Measurements from ENCODE around the gene OCRL. TPM values are rescaled to one million over a fixed set of nuclear protein-coding genes. Genes with fewer than 3 reads are reported as not detected.

Gene OCRL
- total RNA-seq, 1 donor from 2014 or later: 49.8 TPM

DNA sequence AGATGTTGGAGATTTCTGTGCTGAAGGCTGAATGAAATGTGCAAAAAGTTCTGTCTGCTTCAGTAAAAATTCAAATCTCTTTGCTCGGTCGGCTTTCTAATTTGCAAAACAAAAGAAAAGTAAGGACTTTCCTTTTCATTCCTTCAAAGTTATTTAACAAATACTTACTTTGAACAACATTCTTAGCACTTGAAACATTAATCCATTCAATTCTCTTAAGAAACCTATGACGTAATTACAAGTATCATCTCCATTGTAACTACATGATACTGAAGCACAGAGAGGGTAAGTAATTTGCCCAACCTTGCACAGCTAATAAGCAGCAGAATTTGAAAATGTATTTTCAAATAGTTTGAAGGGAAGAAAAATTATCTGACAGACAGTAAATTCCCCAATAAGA is 23.7 kb upstream of the OCRL start:
- peaks cover 46% of the 10 kb centered on the region for H3K4me1 Mint-ChIP-seq (ENCODE audit: unreplicated experiment)
- no peak overlapping the region for H3K4me3 Mint-ChIP-seq (ENCODE audit: unreplicated experiment)
- H3K36me3 Mint-ChIP-seq (ENCODE audit: unreplicated experiment): peaks cover 18% of the 10 kb centered on the region
- TF ChIP-seq CTCF (IDR thresholded peaks at IDR 0.05): no peak
- no peaks in the 10 kb centered on the region for H3K27me3 Mint-ChIP-seq (ENCODE audit: unreplicated experiment)
- DNase-seq (ENCODE audit: extremely low spot score, unreplicated experiment): no peak
- H3K27ac Mint-ChIP-seq (ENCODE audit: unreplicated experiment): no peak overlapping the region
- H3K9me3 Mint-ChIP-seq (ENCODE audit: unreplicated experiment): no peaks in the 10 kb centered on the region

DNA sequence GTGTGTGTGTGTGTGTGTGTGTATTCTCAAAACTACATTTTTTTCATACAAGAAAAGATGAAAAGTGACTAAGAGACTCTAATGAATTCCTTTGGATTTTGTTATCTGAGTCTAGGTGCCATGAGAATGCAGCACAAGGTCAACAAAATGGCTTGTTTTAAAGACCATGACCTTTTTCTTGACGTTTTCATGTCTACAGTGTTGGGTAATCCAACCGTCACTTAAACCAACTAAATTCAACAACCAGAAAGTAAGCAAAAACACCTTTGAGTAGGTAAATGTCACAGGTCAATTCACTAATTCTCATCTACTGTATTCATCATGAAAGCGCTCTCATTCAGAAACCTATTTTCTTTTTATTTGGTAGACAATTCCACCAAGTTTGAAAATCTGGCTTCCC is 19.9 kb upstream of the OCRL start:
- no peak for DNase-seq (ENCODE audit: extremely low spot score, unreplicated experiment)

DNA sequence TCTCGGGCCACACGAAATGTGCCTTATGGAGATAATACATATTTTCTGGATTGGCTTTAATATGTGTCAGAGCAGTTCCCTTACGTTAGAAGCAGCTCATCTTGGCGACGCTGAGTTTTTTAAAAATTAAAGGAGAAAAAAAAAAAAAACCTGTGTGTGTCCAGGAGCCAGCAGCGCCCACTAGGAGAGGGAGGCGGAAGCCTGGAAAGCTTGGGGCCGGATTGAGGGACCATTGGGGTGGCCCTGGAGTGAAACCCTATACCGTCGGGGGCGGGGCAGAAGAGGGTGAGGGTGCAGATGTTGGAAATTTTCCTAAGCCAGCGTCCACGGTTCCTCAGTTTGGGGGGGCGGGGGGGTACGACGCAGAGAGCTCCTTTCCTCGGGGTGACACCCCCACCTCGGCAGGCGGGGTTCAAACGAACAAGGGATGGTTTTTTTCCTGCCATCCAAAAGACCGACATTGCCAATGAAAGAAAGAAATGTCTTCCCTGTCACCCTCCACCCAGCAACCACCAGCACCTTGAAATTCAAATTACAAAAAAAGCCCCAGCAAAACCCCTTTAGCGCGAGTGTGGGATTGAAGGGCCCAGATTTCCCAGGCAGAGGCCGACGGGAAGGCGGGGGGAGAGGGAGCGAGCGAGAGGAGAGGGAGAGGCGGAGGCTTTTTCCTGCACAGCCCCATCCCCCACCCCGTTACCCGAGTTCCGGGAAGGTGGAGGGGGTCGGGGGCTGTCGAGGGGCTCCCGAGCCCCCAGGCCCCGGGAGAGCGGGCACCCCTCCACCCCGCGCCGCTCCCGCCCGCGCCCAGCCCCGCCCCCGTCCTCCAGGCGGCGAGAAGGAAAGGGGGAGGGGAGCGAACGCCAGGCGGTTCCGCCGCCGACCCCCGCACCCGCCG is 17.6 kb upstream of the OCRL start:
- Mint-ChIP-seq H3K27ac (ENCODE audit: unreplicated experiment) (peak overlapping the region; percentile 88), H3K4me1 (ENCODE audit: unreplicated experiment) (peaks cover 41% of the 10 kb centered on the region), H3K4me3 (ENCODE audit: unreplicated experiment) (peak overlapping the region; percentile 92), H3K9me3 (ENCODE audit: unreplicated experiment) (no peaks in the 10 kb centered on the region), H3K36me3 (ENCODE audit: unreplicated experiment) (no peaks in the 10 kb centered on the region), H3K27me3 (ENCODE audit: unreplicated experiment) (no peaks in the 10 kb centered on the region)
- TF ChIP-seq CTCF (IDR thresholded peaks at IDR 0.05): peak; percentile 41
- peak; percentile 87 for DNase-seq (ENCODE audit: extremely low spot score, unreplicated experiment)

More for the DNA sequence above, 19.9 kb upstream of the OCRL start:
- Mint-ChIP-seq H3K36me3 (ENCODE audit: unreplicated experiment) (peaks cover 3% of the 10 kb centered on the region), H3K4me3 (ENCODE audit: unreplicated experiment) (no peak overlapping the region), H3K27ac (ENCODE audit: unreplicated experiment) (no peak overlapping the region), H3K27me3 (ENCODE audit: unreplicated experiment) (no peaks in the 10 kb centered on the region), H3K9me3 (ENCODE audit: unreplicated experiment) (no peaks in the 10 kb centered on the region), H3K4me1 (ENCODE audit: unreplicated experiment) (peaks cover 48% of the 10 kb centered on the region)
- no peak for TF ChIP-seq CTCF (IDR thresholded peaks at IDR 0.05)

DNA sequence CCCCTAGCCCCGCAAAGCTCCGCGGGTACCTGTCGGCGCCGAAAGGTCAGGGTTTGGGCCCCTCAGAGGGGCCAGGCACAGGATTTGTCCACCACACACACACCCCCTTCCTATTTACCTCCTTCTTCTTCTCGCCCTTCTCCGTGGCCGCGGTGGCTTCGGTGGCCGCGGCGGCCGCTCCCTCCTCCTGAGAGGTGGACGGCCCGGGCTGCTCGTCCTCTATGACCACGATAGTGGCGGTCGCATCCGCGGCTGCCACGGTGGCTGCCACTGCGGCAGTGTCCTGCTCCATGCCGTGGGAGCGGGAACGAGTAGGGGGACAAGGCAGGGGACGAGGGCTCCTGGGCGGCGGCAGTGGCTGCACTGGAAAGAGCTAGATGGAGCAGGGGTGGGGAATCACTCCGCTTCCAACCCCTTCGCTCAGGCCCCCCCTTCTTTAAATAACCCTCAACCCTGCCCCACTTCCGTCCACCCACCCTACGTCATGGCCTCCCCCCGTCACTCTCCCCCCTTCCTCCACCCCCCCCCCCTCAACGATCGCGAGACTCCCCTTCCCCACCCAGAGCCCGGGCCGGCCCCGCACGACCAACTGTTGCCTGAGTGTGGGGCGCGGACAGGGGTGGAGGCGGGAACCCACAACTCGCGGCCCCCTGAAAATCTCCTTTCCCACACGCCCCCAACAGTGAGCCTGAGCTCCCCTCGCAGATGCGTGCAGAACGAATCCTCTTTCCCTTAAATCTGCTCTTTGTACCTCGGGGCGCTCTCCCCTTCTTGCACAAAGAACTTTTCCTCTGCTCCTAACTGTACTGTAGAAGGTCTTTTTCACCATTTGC is 16.8 kb upstream of the OCRL start, which contains the start of gene SMARCA1:
TSS of gene SMARCA1 (minus strand) at position 412 of the 833 bp plus-strand sequence. CDS start at position 292, 120 bp downstream.
- Mint-ChIP-seq H3K4me3 (ENCODE audit: unreplicated experiment) (peak within 1 kb of the TSS; percentile 92), H3K9me3 (ENCODE audit: unreplicated experiment) (no peaks in the 10 kb centered on the region), H3K27me3 (ENCODE audit: unreplicated experiment) (no peaks in the 10 kb centered on the region), H3K27ac (ENCODE audit: unreplicated experiment) (peak within 1 kb of the TSS; percentile 88), H3K36me3 (ENCODE audit: unreplicated experiment) (no peaks in the 10 kb centered on the region), H3K4me1 (ENCODE audit: unreplicated experiment) (peaks cover 37% of the 10 kb centered on the region)
- no peak for TF ChIP-seq CTCF (IDR thresholded peaks at IDR 0.05)
- peak; percentile 86 for DNase-seq (ENCODE audit: extremely low spot score, unreplicated experiment)

Data from osteocyte (in vitro differentiated cells).